Activated CD4-positive, CD25-positive, alpha-beta regulatory T cell (primary cell): ENCODE results near the gene CCDC85C.

ENCODE experiments used
- DNase-seq, 4 experiments: peaks; one replicate each; lab custom pipeline; 2025; lab: John Stamatoyannopoulos, UW

The CCDC85C gene

DNA sequence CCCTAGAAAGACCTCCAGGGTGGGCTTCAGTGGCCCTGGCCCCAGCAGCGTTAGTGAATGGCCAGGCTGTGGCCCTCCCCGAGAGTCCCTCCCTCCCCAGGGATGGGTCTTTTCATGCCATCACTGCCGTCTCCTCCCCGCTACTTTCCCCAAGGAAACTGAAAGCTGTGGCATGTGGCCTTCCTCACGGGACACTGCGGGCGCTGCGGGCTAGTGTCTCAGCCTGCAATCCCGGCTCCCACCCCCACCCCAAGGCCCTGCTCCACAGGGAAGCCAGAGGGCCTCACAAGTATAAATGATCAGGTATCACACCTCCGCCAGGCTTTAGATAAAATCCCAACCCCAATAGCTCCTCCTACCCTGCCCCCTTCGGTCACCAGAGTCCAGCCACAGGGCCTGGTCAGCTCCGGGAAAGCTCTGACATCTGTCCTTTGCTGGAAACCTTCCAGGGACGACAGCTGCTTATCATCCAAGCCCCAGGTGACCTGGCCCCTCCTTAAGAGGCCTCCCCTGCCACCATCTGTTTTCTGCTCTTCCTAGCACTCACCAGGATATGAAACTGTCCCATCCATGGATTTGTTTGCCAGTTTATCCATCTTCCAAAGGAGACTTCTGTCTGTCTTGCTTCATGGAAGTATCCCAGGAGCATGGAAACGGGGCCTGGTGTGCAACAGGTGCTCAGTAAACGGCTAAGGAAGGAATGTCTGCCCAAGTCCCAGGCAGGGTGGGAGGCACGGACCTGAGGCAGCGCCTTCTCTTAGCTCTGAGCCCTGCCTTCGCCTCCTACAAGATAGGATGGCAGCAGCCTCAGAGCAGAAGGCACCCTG lies 31.6 kb downstream of the CCDC85C start:
- DNase-seq = no peak

GRCh38 chr14:99571303-99571986 lies 32.6 kb downstream of the CCDC85C start:
- DNase-seq = no peak

- no peak for DNase-seq
Observed at GRCh38 chr14:99570544-99571302, 33.3 kb downstream of the CCDC85C start.

DNA sequence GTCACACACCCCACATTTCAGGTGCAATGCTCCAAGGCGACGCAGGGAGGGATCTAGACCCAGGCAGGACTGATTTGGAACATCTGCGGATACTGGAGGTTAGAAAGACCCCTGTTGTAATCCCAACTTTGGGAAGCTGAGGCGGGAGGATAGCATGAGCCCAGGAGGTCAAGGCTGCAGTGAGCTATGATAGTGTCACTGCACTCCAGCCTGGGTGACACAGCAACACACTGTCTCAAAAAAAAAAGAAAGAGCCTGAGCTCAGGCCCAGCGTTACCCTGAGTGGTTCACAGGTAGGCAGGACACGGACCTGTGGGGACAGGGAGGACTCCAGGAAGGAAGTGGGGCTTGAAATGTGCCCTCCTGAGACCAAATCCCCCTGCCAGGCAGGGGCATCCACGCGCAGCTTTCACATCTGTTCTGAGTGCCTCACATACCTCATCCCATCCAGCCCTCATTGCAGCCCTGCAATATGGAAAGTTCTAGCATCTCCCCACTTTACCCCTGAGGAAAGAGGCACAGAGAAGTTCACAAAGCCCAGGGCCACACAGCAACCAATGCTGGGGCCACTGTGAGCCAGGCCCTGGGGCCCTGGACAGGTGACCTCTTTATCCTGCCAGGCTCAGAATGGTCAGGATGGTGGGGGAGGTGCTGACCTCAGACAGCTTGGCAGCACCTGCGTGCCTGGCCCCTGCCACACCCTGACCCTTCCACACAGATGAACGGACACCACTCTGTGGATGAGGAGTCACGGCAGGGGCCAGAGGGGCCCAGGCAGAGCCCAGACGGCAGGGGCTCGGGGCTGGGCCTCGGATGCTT lies 34.1 kb downstream of the CCDC85C start:
- DNase-seq = no peak

DNA sequence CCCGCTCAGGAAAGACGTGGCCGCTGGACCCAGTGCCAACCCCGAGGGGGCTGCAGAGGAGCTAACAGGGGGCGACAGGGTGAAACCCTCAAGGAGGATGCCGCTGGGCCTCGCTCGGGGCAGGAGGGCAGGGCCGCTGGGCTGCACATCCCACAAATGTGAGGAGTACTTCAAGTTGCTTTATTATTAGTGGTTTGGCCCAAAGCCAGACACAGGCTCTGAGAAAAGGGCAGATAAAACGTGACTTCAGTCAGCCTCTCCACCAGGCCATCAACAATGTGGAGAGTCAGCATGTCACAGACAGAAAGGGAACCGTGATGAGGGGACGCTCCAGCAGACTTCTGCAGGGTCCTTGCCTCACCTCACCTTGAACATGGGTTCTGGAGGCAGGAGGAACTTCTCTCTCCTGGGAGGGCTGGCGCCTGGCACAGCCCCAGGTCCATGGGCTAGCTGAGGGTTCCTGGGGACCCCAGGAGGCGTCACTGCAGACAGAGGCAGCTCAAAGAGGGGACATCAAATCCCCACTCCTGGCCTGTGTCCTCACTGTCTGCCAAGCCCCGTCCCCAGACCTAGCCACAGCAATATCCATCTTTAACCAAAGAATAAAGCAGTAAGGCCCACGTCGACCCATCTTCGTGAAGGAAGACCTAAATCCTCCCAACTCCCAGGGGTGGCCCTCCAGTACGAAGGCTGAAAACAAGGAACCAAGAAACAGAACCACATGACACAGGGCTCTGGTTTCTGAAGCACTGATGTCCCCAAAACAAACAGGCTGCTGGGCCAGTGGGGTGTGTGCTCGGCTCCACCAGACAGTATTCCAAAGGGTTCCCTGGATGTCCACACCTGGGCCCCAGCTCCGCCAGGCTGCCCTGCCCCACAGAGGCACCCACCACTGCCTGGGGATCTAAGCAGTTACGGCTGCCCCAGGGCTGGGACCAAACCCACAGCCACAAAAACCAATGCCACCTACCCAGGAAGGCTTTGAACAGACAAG lies 35.1 kb downstream of the CCDC85C start:
- DNase-seq = no peak

- no peak for DNase-seq
Observed at GRCh38 chr14:99566390-99567354, 37.3 kb downstream of the CCDC85C start.

- DNase-seq = no peak
Observed at GRCh38 chr14:99566009-99566389, 38.0 kb downstream of the CCDC85C start.

GRCh38 chr14:99565383-99565782 lies 38.6 kb downstream of the CCDC85C start:
- DNase-seq = no peak

DNA sequence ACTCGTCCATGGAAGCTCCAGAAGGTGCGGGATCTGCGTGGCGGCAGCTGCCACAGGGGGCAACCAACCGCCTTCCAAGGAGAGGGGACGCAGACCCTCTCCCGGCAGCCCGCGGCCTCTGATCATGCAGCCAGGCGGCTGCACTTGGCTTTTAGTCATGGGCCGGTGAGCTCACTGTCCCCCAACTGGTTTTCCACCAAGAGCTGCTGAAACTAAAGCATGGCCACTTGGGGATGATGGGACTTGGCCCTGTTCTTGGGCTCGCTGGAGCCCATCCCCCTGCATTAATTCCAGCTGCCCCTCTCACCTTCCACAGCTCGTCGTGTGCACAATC lies 39.1 kb downstream of the CCDC85C start:
- DNase-seq = no peak

DNA sequence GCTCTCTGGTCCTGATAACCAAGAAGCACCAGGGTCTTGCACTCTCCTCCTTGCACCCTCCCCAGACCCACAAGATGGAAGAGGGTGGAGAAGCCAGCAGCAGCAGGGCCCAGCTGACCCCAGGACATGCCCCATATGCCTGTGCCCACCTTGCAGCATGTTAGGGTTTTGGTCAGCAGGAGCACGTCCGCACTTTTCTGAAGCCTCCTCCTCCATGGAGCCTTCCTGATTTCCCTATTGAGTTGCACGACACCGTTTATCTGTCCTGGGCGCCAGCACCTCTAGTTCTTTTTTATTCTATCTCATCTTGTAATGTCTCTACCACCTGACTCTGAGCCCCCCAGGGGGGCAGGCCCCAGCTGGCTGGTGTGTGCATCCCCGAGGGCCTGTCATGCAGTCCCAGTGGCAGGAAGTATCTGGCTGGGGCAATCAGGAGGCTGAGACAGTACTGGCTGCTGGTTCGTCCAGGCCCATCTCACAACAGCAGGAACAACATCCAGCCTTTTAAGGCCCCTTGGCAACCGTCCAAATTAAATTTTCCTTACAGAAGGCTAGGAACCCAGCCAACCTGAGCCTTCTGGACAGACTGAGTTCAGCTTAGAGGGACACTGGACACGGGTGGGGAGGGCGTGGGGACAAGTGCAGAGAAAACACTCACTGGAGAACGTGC lies 39.6 kb downstream of the CCDC85C start:
- DNase-seq = no peak

- DNase-seq = no peak
Observed at GRCh38 chr14:99563749-99564129, 40.3 kb downstream of the CCDC85C start.

DNA sequence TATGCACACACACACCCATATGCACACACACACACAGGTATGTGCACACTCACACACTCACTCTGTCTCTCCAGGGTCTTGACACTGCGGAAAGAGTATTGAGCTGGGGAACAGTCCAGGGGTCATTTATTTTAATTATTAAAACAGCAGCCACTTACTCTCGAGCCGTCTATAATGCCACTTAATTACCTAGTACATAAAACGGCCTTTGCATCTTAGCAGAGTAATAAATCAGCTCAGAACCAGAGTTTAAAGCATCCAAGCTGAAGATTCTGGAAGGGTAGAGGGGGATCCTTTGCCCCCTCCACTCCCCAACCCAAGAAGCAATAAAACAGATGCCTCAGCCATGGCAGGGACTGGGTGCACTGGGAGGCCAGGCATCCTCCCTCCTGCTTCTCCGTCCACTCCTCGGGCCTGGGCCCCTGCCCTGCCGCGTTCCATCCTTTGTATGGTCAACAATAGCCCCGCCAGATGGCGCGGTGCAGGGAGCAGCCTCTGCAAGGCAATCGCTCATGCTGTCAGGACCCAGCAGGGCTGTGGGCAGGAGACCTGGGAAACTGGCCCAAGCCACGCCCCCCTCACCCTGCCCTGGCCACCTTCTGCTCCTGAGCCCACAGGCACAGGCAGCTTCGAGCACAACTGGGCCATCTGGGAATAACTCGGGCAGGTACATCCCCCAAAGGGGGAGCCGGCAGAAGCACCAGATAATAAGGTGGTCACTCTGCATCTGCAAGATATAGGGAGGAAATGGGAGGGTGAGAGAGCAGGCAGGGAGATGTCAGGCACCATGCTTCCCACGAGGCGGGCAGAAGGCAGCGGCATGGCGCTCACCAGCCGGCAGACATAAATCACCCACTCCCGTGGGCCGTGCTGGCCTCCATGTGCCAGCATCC lies 40.9 kb downstream of the CCDC85C start:
- DNase-seq = no peak

- DNase-seq = no peak
Observed at GRCh38 chr14:99561864-99562263, 42.1 kb downstream of the CCDC85C start.

DNA sequence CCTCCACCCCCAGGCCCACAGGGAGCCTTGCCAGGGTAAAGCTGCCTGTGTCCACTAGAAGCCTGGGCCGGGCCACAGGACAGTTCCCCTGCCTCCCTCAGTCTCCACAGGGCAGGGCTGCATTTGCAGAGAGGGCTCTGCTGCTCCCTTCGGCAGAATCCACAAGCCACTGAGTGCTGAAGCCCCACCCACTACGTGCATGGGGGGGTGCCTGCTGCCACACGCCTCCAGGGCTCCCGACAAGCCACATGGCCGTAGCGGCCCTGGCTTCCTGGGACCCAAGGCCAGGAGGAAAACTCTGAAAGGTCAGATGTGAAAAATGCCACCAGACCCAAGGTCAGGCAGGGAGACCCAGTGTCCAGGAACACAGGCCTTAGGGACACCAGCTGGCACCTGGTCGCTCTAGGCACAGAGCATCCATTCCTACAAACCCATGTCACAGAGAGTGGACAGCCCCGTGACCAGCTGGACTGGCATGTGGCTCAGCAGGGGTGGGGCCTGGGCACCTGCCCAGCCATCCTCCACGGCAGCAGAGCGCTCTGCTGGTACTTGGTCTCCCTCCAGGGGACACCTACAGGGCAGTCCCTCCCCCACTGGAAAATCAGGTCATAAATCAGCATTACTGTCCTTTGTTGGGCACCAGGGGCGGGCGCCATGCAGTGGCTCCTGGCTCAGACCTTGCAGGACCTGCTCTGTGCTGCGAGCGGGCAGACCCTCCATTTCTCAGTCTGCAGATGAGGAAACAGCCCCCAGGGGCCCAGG lies 42.9 kb downstream of the CCDC85C start:
- DNase-seq = no peak

- DNase-seq = no peak
Observed at GRCh38 chr14:99560403-99560802, 43.6 kb downstream of the CCDC85C start.

DNA sequence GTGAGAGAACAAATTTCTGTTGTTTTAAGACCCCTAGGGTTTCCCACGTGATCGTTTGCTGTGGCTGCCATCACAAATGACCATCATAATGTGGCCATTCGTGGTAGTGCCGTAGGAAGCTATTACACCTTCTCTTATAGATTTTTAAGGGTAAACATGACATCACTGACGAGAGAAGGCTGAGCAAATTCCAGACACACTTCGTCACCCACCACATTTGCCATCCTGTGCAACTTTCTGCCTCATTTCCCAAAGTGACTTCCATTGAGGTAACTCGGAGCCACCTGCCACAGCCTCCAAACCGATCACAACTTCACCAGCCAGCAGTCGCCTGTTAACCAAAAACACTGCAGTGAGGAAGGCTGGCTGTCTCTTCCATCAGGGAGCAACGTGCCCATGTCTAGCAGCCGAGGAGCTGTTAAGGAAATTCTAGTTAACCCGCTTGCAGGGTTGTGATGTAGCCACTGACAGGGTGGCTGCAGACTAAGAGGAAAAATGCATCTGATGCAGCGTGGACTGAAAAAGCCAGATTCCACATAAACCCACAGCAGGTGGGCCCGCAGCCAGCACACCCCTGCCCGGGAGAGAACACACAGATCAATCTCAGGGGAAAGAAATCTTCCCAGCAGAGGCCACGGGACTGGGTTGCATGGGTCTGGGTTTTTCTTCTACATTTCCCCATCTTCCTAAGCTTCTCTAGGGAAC lies 44.6 kb downstream of the CCDC85C start:
- no peak for DNase-seq
